SU-DHL-6 (cell line): Measurements from ENCODE around the gene TRIM61.

ENCODE experiments used
- CTCF ChIP-seq: fragments of 200-600 bp; sonication (generic); IDR thresholded peaks from one replicate; pipeline ENCODE4 v1.5.1; 2017; ENCODE audit warnings: antibody characterized with exemption, mild to moderate bottlenecking, low read length, moderate library complexity; ENCODE audit not compliant: insufficient read depth, poor library complexity, severe bottlenecking
- EZH2phosphoT487 ChIP-seq: fragments of 200-600 bp; sonication (generic), shearing (Covaris generic); conservative IDR thresholded peaks from 2 replicates; pipeline ENCODE4 v1.6.1; 2018; ENCODE audit warnings: mild to moderate bottlenecking, antibody characterized with exemption, low read length, moderate library complexity, mixed read lengths

GRCh38 chr4:164943192-164943591, 34.3 kb downstream of the TRIM61 start:
- TF ChIP-seq CTCF (no peak), EZH2phosphoT487 (no peak)
